ENCODE measurements around the gene OARD1.

DNA sequence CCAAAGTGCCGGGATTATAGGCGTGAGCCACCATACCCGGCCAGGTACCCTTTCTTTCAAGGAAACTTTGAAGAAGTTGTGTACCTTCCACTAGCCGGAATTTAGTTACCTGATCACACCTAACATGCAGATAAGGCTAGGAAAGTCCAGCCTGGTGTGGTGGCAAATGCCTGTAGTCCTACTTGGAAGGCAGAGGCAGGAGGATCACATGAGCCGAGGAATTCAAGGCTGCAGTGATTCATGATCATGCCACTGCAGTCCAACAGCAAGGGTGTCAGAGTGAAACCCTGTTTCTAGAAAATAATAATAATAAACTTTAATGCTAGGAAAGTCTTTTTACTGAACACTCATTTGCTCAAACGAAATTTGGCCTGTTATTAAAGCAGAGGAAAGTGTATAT is 21.6 kb upstream of the OARD1 start:
- TF ChIP-seq, protein P1, sequence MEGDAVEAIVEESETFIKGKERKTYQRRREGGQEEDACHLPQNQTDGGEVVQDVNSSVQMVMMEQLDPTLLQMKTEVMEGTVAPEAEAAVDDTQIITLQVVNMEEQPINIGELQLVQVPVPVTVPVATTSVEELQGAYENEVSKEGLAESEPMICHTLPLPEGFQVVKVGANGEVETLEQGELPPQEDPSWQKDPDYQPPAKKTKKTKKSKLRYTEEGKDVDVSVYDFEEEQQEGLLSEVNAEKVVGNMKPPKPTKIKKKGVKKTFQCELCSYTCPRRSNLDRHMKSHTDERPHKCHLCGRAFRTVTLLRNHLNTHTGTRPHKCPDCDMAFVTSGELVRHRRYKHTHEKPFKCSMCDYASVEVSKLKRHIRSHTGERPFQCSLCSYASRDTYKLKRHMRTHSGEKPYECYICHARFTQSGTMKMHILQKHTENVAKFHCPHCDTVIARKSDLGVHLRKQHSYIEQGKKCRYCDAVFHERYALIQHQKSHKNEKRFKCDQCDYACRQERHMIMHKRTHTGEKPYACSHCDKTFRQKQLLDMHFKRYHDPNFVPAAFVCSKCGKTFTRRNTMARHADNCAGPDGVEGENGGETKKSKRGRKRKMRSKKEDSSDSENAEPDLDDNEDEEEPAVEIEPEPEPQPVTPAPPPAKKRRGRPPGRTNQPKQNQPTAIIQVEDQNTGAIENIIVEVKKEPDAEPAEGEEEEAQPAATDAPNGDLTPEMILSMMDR (IDR thresholded peaks at IDR 0.05) = no peak
- TF ChIP-seq POLR2A (IDR thresholded peaks at IDR 0.05) = no peak

Data from heart left ventricle (tissue), 13 donors.